HG03045 (cell line): ENCODE measurements around the gene TSKU.

Experiments
- ATAC-seq: cut with Tn5 transposase; IDR thresholded peaks from one replicate; pipeline ENCODE4 v1.9.1; 2021; ENCODE audit warnings: mild to moderate bottlenecking, moderate library complexity; ENCODE audit not compliant: unreplicated experiment

The TSKU gene

GRCh38 chr11:76769645-76770586, 13.2 kb upstream of the TSKU start:
- no peak for ATAC-seq

GRCh38 chr11:76770642-76771445, 12.3 kb upstream of the TSKU start:
- ATAC-seq = no peak

- ATAC-seq = no peak
Observed at GRCh38 chr11:76771446-76772099, 11.6 kb upstream of the TSKU start.

GRCh38 chr11:76772100-76772782, 10.9 kb upstream of the TSKU start:
- ATAC-seq = no peak

GRCh38 chr11:76772783-76773106, 10.4 kb upstream of the TSKU start:
- no peak for ATAC-seq

- ATAC-seq = no peak
Observed at GRCh38 chr11:76773921-76774361, 9.2 kb upstream of the TSKU start.

- no peak for ATAC-seq
Observed at GRCh38 chr11:76776472-76776871, 6.7 kb upstream of the TSKU start.

- no peak for ATAC-seq
Observed at GRCh38 chr11:76777305-76777704, 5.9 kb upstream of the TSKU start.

- no peak for ATAC-seq
Observed at GRCh38 chr11:76777876-76778275, 5.3 kb upstream of the TSKU start.

GRCh38 chr11:76778874-76779273, 4.3 kb upstream of the TSKU start:
- no peak for ATAC-seq

GRCh38 chr11:76781046-76781801, 1.9 kb upstream of the TSKU start:
- no peak for ATAC-seq

GRCh38 chr11:76781807-76782530, 1.2 kb upstream of the TSKU start:
- ATAC-seq = no peak

- peak; percentile 53 for ATAC-seq
Observed at GRCh38 chr11:76782531-76783293, 444 bp upstream of the TSKU start.

- no peak for ATAC-seq
Observed at GRCh38 chr11:76783896-76784813, 999 bp downstream of the TSKU start.

- no peak for ATAC-seq
Observed at GRCh38 chr11:76785513-76785912, 2.4 kb downstream of the TSKU start.

- no peak for ATAC-seq
Observed at GRCh38 chr11:76786016-76786415, 2.9 kb downstream of the TSKU start.

- ATAC-seq = no peak
Observed at GRCh38 chr11:76786441-76787014, 3.4 kb downstream of the TSKU start.
